CD4-positive, alpha-beta T cell treated with Interleukin-1 beta for 1 hour (primary cell): ENCODE data around the gene SLC46A1.

Experiments used
- DNase-seq, 2 donors: peaks; one replicate each; pipeline ENCODE4 v3.0.0-alpha.2; 2020 to 2022

Gene SLC46A1

DNA sequence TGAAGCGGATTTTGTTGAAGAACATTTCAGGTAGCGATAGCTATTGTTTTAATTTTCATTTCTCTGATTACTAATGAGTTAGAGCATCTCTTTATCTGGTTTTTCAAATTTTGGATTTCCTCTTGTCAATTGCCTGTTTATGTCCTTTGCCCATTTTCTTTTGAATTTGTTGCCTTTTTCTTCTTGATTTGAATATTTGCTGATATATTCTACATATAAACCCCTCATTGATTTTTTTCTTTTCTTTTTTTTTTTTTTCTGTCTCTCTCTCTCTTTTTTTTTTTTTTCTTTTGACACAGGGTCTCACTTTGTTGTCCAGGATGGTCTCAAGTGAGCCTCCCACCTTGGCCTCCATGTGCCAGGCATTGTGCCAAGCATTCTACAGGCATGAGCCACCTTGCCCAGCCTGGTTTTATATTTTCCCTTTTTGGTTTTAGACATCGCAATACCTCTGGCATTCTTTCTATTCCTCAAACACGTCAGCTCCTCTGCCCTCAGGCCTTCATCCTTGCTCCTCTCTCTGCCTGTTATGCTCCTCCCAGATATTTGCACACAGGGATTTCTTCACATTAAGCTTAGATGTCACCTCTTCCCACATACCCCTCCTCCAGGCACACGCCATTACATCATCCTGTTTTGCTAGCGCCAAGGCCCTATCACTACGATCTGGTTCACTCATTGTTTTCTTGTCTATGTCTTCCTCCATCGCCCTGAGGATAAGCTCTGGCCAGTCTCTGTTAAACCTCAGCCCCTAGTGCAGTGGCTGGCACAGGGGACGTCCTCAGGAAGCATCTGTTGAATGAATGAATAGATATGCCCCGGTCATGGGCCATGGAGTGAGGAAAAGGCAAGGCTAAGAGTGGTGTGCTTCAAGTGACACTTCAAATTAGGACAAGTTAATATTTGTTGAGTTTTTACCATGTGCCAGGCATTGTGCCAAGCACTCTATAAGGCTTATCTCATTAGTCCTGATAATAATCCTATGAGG lies 25.9 kb downstream of the SLC46A1 start:
- DNase-seq = no peak

DNA sequence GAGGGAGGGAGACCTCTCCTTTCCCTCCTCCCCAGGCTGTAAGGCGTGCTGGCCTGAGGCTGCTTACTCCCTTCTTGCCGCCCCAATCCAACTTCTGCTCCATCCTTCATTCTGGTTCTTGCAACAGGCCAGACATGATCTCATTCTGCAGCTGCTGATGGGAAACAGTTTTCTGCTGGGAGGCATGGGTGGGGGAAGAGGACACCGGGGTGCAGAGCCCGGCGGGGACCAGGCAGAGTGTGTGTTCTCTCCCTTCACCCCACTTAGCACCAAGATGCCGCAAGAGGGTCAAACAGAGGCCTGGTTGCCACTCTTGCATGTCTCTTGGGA lies 33.1 kb downstream of the SLC46A1 start:
- no peak for DNase-seq

DNA sequence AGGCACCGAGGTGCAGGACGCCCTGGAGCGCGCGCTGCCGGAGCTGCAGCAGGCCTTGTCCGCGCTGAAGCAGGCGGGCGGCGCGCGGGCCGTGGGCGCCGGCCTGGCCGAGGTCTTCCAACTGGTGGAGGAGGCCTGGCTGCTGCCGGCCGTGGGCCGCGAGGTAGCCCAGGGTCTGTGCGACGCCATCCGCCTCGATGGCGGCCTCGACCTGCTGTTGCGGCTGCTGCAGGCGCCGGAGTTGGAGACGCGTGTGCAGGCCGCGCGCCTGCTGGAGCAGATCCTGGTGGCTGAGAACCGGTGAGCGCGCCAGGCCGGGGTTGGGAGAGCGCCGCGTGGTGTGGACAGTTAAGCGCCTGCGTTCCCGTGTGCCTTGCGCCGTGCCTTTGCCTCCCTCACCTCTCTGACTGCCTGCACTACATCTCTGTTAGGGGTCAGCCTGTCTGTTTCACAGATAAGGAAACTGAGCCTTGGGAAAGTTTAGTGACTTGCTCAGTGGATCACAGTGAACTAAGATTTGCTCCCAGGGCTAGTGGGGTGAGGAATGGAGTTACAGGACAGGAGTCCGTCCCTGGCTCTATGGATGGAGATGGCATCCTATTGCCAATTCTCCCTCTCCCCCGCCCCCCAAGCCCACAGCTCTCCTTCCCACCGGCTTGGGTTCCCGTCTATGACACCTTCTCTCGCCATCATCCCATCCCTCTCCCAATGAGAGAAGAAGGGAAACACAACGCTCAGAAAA lies 33.6 kb downstream of the SLC46A1 start:
- no peak for DNase-seq

DNA sequence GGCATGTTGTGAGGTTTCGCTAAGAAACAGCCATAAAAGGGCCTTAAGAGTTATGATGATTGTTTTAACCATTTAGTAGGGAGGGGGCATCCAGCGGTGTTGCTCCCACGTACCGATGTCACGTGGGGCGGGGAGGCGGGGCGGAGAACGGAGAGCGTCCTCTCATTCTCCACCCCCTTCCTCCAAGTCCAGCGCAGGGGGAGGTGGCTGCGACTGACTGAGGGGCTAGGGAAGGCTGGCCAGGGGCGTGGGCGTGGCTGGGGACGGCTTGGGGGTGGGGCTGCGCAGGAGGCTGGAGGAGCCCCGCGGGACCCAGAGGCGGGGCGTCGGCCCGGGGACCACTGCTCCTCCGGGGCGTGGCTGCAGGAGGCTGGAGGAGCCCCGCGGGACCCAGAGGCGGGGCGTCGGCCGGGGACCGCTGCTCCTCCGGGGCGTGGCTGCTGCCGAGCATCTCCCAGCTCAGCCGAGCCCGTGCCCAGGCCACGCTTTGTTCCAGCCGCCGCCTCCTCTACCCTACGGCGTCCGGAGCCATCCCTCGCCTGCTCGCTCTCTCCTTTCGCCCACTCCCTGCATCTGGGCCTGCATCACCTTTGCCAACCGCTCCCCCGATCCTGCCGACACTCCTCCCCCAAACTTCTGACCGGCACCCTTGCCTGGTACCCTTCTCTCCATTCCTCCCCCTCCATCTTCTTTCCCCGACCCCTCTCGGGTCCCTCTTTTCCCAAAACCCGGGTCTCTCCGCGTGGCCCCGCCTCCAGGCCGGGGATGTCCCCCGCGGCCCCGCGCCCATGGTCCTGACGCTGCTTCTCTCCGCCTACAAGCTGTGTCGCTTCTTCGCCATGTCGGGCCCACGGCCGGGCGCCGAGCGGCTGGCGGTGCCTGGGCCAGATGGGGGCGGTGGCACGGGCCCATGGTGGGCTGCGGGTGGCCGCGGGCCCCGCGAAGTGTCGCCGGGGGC lies 34.5 kb downstream of the SLC46A1 start, which contains the start of gene SARM1:
Gene SARM1 (plus strand): TSS at position 450 of the 958 bp plus-strand sequence. CDS start 339 bp downstream, at position 789.
- peak; percentile 89 to 90 for DNase-seq

DNA sequence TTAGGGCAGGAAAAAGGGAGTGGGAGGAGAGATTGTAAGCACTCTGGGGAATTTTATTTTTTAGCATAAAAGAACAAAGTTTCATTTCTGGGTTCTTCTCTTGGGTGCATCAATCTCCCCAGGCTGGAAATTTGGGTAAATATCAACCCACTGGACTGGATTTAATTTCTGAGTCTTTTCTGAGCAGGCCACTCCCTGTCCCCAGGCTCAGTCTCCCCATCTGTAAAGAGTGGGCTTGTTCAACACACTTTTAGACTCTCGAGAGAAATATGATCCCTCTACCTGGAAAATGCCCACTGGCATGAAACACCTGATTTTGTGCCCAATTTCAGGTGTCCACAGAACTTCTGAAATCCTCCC lies 35.3 kb downstream of the SLC46A1 start:
- no peak for DNase-seq

DNA sequence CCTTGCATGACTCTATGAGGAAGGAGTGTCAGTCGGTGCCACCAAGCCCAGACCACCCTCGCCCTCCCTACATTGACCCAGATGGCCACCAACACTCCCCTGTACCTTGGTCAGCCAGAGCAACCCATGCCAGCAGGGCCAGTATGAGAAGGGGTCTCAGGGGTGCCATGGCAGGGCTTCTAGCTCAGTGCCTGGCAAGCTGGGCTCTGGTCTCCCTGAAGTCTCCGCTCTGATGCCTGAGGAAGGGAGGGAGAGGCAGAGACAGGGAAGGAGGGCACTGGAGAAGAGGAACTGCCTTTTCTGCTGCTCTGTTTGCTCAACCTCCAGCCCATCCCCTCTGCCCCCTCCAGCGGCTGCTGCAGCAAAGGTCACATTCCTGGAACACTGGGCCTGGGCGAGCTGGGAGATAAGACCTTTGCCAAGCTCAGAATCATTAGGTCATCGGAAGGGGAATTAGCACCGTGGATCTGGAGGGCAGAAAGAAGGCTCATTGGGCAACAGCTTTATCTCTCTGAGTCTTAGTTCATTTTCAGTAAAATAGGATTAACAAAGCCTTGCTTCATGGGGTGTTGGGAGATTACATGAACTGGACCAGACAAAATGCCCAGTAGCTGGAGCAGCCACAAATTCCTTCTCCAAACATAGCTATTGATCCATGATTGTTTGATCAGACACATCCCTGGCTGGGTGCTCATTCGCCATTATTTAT lies 35.8 kb downstream of the SLC46A1 start, which contains the start of gene VTN:
Gene VTN (minus strand): TSS at position 273 of the 709 bp plus-strand sequence. CDS start 104 bp downstream, at position 169.
- no peak for DNase-seq

DNA sequence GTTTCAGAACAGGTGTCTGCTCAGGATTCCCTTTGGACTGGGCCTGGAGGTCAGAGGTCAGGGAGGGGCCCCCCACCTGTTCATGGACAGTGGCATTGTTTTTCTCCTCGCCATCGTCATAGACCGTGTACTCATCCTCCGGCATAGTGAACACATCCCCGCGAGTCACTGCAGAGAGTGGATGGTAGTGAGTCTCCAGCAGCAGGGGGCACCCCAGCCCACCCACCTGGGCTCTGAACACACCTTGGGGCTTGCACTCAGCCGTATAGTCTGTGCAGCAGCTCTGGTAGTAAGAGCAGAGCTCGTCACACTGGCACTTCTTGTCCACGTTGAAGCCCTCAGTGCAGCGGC lies 36.4 kb downstream of the SLC46A1 start:
- DNase-seq = peak in 1 of 2 donors; percentile 5

DNA sequence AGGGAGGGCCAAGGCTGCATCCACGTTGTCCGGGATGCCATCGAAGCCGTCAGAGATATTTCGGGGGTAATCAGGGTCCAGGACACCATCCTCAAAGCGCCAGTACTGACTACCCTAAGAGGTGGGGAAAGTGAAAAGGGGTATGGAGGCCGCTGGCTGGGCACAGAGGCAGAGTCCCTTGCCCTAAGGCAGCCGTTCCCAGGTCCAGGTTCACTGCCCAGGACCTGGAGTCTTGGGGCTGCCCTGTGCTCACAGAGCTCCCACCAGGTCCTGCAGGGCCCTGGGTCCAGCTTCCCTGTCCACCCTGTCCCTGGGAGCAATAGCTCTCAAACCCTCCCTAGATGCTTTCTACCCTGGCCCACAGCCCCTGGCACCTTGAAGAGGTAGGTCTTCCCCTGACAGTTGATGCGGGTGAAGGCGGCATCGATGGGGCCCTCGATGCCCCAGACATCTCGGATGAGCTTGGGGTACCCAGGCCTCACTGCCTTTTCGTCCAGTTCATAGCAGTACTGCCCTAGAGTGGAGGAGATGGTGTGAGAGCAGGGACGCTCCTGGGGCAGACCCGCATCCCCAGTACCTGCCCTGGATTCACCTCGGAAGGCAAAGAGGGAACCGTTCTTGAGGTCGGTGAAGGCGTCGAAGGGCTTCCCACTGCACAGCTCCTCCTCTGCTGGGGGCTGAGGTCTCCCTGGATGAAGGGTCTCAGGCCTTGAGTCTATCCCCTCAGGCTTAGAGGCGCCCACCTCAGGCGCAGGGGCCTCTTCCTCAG lies 36.9 kb downstream of the SLC46A1 start:
- DNase-seq = no peak

DNA sequence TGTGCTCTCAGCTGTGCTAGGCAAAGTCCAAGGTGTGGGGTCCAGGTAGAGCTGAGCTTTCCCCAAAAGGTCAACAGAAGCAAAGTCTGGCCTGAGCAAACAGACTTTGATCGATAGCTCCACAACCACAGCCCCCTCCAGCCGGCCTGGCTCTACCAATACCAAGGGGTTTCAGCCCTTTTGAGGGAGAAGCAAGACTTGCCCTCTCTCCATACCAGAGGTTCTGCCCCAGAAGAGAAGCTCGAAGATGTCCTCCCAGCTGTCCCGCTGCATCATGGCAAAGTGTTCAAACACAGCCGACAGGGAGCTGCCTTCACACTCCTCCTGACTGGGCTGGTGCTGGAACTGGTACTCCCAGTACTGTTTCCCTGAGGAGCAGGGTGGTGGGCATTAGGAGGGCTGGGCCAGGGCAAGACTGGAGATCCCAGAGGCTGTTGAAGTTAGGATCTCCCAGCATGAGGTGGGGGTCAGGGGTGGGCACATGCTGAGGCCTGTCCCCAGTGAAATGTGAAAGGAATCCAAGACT lies 37.6 kb downstream of the SLC46A1 start:
- DNase-seq = no peak

DNA sequence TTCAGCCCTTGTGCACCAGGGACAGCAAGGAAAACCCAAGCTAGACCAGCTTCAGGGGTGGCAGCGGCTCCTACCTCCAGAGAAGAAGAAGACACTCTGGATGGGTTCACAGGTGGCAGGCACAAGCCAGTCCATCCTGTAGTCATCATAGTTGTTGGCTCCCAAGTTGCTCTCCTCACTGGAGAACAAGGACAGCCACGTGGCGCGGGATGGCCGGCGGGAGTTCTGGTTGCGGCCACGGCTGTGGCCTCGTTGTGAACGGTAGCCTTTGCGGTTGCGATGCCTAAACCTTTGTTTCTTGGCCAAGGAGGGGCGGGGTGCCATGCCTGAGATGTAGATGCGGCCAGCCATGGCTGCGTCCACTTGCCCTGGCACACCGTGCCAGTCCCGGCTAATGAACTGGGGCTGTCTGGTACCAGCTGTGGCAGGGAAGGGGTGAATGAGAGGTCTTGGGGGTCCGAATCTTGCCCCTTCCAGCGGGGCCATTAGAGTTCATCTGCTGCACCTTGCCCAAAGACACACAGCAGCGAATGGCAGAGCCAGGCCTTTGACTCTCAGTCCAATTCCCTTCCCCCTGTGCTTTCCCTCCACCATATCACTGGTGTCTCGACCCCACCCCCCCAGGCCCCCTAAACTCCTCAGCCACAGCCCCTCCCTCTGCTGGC lies 38.2 kb downstream of the SLC46A1 start:
- DNase-seq = no peak

DNA sequence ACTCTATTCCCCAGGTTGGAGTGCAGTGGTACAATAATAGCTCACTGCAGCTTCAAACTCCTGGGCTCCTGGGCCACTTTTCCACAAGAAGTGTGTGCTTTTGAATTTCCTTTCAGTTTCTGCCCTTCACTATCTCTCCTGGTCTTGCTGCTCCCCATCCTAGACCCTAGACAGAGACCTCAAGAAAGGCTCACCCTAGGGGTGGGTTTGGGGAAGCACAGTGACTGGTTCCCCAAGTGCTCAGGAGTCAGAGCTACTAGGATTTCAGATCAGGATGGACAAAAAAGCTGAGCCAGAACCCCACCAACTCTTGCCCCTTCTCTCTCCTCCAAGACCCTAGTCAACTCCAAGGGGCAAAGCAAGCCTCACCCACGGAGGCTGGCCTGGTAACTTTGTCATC lies 39.4 kb downstream of the SLC46A1 start:
- no peak for DNase-seq

DNA sequence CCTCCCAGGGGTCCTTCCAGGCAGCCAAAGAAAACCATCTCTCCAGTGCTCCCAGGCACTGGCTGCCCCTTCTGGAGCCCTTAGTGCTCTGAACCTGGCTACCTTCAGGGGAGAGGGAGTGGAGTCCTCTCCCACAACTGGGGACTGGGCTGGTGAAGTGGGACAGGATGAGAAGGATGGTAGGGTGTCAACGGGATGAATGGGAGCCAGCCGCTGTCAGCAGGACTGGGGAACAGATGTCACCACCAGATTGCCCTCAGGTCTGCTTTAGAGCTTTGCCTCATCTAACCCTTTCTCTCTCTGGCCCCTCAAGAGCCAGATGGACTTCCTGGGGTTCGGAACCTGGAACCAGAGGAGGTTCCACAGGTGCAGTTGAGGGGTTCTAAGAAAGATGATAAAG lies 40.5 kb downstream of the SLC46A1 start:
- DNase-seq = no peak

DNA sequence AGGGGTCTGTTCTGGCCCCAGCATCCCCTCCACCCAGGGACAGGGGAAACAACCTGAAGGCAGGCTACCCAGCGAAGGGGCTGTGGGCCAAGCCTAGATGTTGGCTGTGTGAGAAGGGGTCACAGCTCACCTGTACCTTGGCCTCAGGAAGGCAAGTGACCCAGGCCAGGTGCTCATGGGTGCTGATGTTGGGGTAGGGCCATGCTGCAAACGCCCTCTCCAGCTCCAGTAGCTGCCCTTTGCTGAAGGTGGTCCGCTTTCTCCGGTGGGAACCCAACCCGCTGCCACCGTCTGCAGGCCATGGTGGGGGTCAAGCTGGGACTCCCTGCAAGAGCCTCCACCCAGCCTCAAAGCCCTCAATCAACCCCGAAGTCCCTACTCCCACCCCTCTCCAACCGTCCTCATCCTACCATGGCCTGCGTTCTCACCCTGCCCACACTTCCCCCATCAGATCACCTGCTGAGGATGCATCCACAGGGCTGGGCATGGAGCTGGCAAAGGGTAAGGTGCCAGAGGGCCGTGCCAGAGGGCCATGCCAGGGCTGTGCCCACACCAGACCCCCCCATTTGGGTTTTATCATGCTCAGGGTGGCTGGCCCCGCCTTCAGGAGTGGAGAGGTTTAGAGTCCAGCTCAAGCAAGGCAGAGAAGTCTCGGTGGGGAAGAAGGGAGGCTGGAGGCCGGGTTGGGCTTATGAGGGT lies 41.2 kb downstream of the SLC46A1 start, which contains the start of gene SEBOX:
Gene SEBOX (minus strand): TSS at position 535 of the 699 bp plus-strand sequence. CDS start 48 bp downstream, at position 487.
- DNase-seq = no peak

DNA sequence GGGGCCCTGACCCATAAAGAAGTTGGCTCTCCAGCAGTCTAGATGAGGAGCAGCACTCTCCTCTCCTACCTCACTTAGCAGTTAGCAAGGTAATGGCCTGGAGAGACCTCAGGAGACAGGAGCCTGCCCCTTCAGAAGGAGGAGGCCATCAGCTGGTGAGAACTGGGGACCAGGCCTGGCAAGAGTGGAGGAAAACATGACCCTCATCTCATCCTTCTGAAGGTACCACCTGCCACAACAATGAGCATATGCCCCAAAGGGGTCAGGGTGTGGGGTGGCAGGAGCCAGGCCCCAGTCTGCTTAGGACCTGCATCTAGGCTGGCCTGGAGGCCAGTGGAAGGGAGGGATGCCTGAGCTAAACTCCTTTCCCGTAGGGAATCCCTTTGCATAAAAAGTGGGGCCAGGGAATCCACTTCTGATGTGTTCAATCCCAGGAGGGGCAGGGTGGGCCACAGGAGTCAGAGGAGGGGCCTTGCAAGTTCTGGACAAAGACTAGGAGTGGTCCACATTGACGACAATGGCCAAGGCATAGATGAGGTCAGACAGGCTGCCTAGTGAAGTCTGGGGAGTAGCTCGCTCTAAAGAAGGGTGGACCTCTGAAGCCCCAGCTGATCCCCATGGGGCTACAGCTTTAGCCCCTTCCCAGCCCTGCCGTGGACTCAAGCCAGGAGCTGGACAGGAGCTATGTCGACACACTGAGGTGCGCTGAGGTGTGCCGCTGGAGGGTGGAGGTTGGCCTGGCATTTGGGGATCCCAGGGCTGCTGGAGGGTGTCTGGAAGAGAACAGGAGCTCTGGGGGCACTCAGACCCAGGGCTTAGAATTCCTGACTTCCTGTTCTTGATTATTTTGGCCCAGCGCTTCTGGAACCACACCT lies 42.0 kb downstream of the SLC46A1 start:
- DNase-seq = no peak

DNA sequence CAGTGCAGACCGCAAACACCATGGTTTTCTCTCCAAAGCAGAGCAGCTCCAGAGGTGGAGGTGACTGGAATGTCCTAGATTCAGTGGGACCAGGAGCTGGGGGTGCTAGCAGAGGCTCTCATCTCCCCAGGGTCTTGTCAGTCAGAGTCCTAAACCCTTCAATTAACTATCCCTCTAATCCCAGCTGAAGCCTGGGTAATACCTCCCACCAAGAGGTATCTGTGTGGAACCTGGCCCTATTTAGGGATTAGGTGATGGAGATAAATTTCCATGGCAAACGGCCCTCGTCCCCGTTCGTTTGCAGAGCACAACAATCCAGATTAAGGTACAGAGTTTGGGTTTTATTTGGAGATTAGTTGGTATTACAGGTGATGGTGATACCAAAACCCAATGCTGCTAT lies 42.8 kb downstream of the SLC46A1 start:
- DNase-seq = no peak

DNA sequence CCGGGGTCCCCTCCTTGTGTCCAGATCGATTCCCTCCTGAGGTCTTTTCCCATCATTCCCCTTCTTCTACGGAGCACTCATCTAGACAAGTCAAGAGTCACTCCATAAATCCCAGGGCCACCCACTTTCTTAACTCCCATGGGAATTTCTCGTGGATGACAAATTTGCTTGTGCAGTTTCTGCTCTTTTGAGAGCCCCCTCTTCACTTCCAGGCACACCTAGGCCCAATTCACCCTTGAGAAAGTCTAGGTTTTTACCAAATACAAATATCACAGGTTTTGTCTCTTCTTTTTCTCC lies 48.2 kb downstream of the SLC46A1 start:
- DNase-seq = no peak

DNA sequence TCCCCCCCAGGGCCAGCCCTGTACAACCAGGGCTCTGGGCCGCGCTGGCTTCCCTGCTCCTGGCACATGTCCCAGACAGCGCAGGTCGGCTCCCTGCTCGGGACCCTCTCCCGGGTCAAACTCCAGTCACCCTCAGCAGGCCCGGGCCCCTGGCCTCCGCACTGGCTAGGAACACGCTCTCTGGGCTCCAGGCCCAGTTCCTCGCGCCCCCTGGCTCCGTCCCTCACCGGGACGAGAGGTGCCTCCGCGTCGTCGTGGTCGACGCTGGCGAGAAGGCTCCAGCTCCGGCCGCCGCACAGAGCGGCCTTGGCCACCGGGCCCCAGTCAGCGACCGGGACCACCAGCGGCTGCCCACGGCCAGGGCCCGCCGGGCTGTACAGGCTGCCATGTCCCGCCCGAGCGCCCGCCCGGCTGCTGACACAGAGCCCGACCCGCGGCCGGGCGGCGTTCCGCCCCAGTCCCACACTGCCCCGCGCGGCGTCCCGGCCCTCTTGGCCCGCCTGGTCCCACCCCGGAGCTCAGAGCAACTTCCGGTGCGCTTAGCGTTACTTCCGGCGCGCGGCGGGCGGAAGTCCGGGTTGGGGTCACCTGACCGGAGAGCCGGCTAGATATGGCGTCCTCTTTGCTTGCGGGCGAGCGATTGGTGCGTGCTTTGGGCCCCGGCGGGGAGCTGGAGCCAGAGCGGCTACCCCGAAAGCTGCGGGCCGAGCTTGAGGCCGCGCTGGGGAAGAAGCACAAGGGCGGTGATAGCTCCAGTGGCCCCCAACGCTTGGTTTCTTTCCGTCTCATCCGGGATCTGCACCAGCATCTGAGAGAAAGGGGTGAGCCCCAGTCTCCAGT lies 48.7 kb downstream of the SLC46A1 start, which contains the start of gene POLDIP2:
Gene POLDIP2 (minus strand): TSS at position 467 of the 840 bp plus-strand sequence. CDS start 79 bp downstream, at position 388.
- peak; percentile 96 to 97 for DNase-seq

DNA sequence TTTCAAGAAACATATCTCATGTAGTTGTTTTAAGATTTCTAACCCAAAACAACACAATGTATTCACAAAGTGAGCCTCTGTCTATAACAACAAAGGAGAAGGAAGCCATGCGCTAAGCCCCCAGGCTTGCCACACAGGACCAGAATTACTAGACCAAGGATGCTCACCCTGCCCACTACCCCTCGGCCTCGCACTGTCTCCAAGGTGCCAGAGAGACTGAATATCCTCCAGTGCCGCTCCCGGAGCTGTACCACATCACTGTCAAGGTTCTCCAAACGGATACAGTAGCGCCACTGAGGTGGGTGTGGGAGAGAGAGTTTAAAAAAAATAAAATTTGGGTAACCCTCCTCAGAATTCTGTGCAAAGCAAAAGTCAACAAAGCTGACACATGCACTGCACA lies 55.7 kb downstream of the SLC46A1 start:
- no peak for DNase-seq
